GM20000 (cell line): ENCODE results near the gene SLC25A13.

Experiments used
- DNase-seq: peaks from one replicate; pipeline ENCODE4 v3.0.0; 2012; ENCODE audit warnings: low spot score
- TF ChIP-seq, protein P1 (sequence below): IDR thresholded peaks from 2 replicates; pipeline ENCODE4 v1.5.1; 2012; ENCODE audit warnings: mild to moderate bottlenecking, control low read depth; ENCODE audit errors: extremely low read depth, missing control alignments

The SLC25A13 gene

DNA sequence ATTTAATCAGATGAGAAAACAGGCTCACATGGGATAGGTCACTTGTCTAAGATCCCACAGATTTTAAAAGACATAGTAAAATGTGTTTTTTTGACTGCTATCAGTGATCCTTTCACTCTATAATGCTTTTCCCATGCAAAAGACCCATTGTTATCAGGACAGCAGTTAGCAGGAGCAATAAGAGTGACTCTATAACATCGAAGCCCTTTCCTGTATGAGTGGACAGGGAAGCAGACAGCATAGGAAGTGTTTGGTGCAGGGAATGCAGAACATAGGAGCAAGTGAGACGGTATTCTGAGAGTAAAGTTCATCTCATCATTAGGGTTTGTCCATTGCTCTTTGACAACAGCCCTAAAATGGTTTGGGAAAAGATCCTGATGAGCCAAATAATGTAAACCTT lies 68.5 kb downstream of the SLC25A13 start:
- DNase-seq, result no peak
- TF ChIP-seq, protein P1, sequence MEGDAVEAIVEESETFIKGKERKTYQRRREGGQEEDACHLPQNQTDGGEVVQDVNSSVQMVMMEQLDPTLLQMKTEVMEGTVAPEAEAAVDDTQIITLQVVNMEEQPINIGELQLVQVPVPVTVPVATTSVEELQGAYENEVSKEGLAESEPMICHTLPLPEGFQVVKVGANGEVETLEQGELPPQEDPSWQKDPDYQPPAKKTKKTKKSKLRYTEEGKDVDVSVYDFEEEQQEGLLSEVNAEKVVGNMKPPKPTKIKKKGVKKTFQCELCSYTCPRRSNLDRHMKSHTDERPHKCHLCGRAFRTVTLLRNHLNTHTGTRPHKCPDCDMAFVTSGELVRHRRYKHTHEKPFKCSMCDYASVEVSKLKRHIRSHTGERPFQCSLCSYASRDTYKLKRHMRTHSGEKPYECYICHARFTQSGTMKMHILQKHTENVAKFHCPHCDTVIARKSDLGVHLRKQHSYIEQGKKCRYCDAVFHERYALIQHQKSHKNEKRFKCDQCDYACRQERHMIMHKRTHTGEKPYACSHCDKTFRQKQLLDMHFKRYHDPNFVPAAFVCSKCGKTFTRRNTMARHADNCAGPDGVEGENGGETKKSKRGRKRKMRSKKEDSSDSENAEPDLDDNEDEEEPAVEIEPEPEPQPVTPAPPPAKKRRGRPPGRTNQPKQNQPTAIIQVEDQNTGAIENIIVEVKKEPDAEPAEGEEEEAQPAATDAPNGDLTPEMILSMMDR, result no peak

DNA sequence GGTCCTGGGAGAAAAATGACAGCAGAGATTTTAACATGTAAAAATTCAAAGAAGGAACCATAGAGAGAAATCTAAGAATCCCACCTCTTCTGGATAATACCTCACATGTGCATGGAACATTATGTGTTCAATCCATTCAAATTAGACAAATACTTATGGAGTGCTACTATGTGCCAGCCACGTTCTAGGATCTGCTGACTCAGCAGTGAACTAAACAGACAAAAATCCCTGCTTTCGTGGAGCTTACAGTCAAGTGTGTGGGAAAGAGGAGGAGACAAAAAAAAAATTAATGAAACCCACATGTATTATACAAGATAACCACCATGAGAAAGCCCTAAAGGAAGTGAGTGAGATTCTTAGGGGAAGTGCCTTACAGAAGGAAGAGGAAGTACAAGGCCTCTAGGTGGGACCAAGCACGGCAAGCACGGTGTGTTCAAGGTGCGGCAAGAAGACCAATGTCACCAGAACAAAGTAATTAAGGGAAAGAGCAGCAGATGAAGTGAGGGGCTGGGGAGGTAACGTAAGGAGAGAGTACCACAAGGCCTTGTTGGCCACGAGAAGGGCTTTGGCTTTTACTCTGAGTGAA lies 71.0 kb downstream of the SLC25A13 start:
- DNase-seq, result no peak
- TF ChIP-seq, protein P1, result no peak

DNA sequence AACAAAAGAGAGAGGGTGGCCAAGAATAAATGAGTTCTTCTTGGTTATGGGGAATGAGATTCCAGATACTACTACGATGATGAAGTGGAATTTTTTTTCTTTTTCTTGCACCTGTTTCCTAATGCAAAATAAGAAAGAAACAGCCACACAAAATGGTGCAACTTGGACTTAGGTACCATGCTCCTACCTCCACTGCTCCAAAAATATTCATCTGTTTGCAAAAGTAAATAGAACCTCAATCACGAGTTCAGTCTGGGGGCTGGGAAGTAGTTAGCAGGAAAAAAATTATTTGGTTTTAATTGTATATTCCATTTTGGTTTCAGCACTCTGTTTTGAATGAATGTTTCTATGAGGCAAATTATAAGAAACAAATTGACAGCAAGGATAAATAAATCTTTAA lies 73.5 kb downstream of the SLC25A13 start:
- no peak for DNase-seq
- TF ChIP-seq, protein P1, result no peak

DNA sequence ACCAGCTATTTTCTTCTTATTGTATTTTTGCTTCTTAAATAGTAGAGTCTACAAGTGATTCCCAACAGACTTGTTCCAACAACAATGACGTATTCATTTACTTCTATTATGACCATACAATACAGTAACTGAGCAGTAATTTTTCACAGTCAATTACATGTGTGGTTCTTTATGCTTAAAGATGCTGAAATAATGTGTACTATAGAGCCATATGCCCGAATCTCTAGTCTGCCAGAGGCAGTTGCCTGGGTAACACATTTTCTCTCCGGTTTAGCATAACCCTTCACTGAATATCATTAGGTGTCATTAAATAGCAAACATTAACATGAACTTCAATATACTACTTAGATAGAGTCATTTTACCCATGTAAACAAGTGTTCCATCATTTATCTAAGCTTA lies 75.0 kb downstream of the SLC25A13 start:
- TF ChIP-seq, protein P1, result no peak
- no peak for DNase-seq

DNA sequence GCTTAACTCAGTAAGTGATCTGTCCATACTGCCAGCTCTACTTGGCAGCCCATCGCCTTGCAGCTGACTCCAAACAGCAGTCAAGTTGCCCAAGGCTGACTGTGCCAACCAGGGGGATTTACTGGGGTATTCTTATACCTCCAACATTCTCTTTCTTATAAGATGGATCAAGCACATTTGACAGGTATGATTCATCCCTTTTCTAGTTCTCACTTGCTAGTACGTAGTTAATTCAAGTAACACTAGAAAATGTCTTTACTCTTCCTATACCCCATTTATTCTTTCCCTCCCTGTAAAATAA lies 77.0 kb downstream of the SLC25A13 start:
- DNase-seq, result no peak
- TF ChIP-seq, protein P1, result no peak

DNA sequence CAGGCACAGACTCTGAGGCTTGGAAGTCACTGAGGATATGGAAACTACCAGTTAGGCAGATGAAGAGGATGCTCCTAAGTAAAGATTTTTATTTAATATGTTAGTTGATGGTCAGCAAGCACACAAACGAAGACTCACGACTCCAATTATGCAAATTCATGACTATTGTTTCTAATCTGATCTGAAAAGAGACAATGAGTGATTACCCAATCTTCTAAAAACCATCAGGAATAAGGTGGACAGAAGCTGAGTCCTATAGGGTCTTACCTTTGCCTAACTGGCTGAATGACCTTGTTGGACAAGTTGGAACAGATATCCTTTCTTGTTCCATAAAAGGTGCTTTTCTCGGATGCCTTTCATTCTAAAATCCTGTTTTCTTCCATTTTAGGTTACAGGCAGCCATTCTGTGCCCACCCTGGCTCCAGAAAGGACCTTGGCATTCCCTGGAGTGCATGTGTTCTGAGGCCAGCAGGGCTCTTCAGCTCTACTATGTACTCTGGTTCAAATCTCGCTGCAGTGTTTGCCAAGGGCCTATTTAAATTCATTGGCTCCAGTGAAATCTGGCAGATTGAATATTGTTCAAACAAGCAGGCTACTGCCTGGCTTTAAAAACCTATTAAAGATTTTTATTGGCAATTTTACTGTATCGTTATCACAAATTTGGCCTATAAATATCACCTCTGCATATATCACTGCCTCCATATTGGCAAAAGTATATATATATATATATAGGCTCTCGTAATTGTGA lies 77.5 kb downstream of the SLC25A13 start:
- no peak for DNase-seq
- TF ChIP-seq, protein P1, result no peak

DNA sequence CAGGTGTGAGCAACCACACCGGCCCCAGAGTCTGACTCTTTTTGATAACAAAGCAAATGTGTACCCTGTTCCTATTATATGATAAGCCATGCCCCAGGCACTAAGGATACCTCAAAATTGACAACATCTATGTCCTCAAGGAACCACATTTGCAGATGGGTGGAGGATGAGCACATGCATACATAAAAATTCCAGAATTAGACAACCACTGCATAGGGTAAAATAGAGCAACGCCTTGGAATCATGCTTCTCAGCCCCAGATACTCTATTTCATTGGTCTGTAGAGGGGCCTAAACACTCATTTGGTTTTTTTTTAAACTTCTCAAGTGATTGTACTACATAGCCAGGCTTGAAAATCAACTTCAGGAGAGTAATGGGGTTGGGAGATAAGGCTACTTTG lies 78.7 kb downstream of the SLC25A13 start:
- TF ChIP-seq, protein P1, result no peak
- DNase-seq, result no peak
